ENCODE data around the gene OTOS. TPM values are rescaled to one million over a fixed set of nuclear protein-coding genes. Genes with fewer than 3 reads are reported as not detected.

Gene OTOS
- total and polyA plus RNA-seq, 2 of the 13 experiments (the other 11 are each of a cell fraction or from before 2014, with no cell fraction given): not detected

- no peak for TF ChIP-seq CREBL2 (CRISPR knock-in tag; IDR thresholded peaks at IDR 0.05; ENCODE audit: borderline replicate concordance)
- 0 out of 2 replicates have a peak, but pooled peaks have one; percentile 58 for TF ChIP-seq POGK (CRISPR knock-in tag; conservative IDR thresholded peaks at IDR 0.05)
- no peak for TF ChIP-seq MBNL3 (CRISPR knock-in tag; conservative IDR thresholded peaks at IDR 0.05)
- no peak for TF ChIP-seq PRDM15 (CRISPR knock-in tag; IDR thresholded peaks at IDR 0.05)
- peak; percentile 44 for TF ChIP-seq TAF15 (IDR thresholded peaks at IDR 0.05; ENCODE audit: low read depth, low read length, poor library complexity, severe bottlenecking)
- peak; percentile 97 for TF ChIP-seq PHF8 (CRISPR knock-in tag; IDR thresholded peaks at IDR 0.05)
- TF ChIP-seq ZNF646 (CRISPR knock-in tag; IDR thresholded peaks at IDR 0.05): no peak
- TF ChIP-seq PTBP1 (IDR thresholded peaks at IDR 0.05; ENCODE audit: low read depth, low read length, poor library complexity, severe bottlenecking): no peak
- TF ChIP-seq E2F2 (CRISPR knock-in tag; IDR thresholded peaks at IDR 0.05; ENCODE audit: borderline replicate concordance): peak; percentile 29; the same call in 1 of the 2 replicates
- TF ChIP-seq ZNF282 (IDR thresholded peaks at IDR 0.05; ENCODE audit: partially characterized antibody): no peak
- peak; percentile 92; the same call in 1 of the 2 replicates for TF ChIP-seq ATF5 (CRISPR knock-in tag; IDR thresholded peaks at IDR 0.05; ENCODE audit: low read depth)
- peak; percentile 25; the same call in 1 of the 2 replicates for TF ChIP-seq EEA1 (CRISPR knock-in tag; IDR thresholded peaks at IDR 0.05; ENCODE audit: borderline replicate concordance)
- no peak; the same call in 1 of the 2 replicates for TF ChIP-seq STAG1 (CRISPR knock-in tag; IDR thresholded peaks at IDR 0.05)
These were observed 4.3 kb downstream of the OTOS start, which contains the start of gene COPS9 (continued) for GRCh38 chr2:240136013-240136670.
